T-cell (primary cell): Measurements from ENCODE around the gene POLD1. TPM values are rescaled to one million over a fixed set of nuclear protein-coding genes. Genes with fewer than 3 reads are reported as not detected.

ENCODE experiments used
- ATAC-seq, 4 experiments: fragments of 200-7000 bp in 3 of 4; fragments of 150-1000 bp in 1 of 4; cut with Tn5 transposase; replicated peaks in 1 of 4; 1 replicate in 3 of 4; 2 replicates in 1 of 4; pipeline ENCODE4 v1.10.0; 2021; ENCODE audit warnings: moderate library complexity in 3 of 4, mild to moderate bottlenecking in 2 of 4, moderate number of reproducible peaks in 1 of 4
- CTCF ChIA-PET, 2 donors: fragments of 300-600 bp; sonication (Branson Sonifier 250); formaldehyde crosslinking; loops; one replicate each; lab custom pipeline; 2022; ENCODE audit warnings: antibody characterized with exemption in 2 of 2; lab: Charles Lee
- POLR2A ChIA-PET, 2 donors: fragments of 300-600 bp; sonication (Branson Sonifier 250); formaldehyde crosslinking; loops; one replicate each; lab custom pipeline; 2022; ENCODE audit warnings: antibody characterized with exemption in 2 of 2; lab: Charles Lee
- DNase-seq, 35 experiments: peaks; one replicate each; pipeline versions ENCODE4 v3.0.0 to v3.0.0-alpha.2; 2013 to 2023
- H3K27ac ChIP-seq: one replicate; pipeline ENCODE4 v1.5.1; 2013; ENCODE audit warnings: low read length
- H3K27me3 ChIP-seq, 2 experiments: replicated peaks in 1 of 2; 1 replicate in 1 of 2; 2 replicates in 1 of 2; pipeline versions ENCODE4 v1.6.1 to v1.7.0; 2013; ENCODE audit warnings: low read length in 1 of 2, mixed read lengths in 1 of 2; ENCODE audit not compliant: control insufficient read depth in 2 of 2, insufficient read depth in 2 of 2; ENCODE audit errors: extremely low read depth in 1 of 2
- H3K36me3 ChIP-seq, 2 donors: 1 replicate in 1 of 2; 2 replicates in 1 of 2; pipeline versions ENCODE4 v1.6.1 to v1.7.0; 2013; ENCODE audit warnings: low read length in 1 of 2; ENCODE audit not compliant: control insufficient read depth in 2 of 2, insufficient read depth in 1 of 2; ENCODE audit errors: extremely low read depth in 1 of 2
- H3K4me1 ChIP-seq, 2 experiments: 1 replicate in 1 of 2; 2 replicates in 1 of 2; pipeline versions ENCODE4 v1.6.1 to v1.7.0; 2013; ENCODE audit warnings: low read length in 2 of 2, mixed read lengths in 1 of 2; ENCODE audit not compliant: insufficient read depth in 2 of 2, control insufficient read depth in 1 of 2; ENCODE audit errors: extremely low read depth in 1 of 2
- H3K4me3 ChIP-seq, 2 donors: 1 replicate in 1 of 2; 2 replicates in 1 of 2; pipeline versions ENCODE4 v1.5.1 to v1.7.0; 2013; ENCODE audit warnings: mild to moderate bottlenecking in 2 of 2, low read length in 1 of 2, moderate library complexity in 1 of 2; ENCODE audit not compliant: control insufficient read depth in 1 of 2; ENCODE audit errors: extremely low read depth in 1 of 2
- H3K9me3 ChIP-seq: 2 replicates; pipeline ENCODE4 v1.7.0; 2013
- H3K27ac Mint-ChIP-seq, 2 donors: one replicate each; pipeline ENCODE4 v1.8.0; 2020 to 2021; ENCODE audit warnings: mild to moderate bottlenecking in 2 of 2, mixed read lengths in 2 of 2
- H3K27me3 Mint-ChIP-seq, 2 donors: one replicate each; pipeline ENCODE4 v1.8.0; 2021 to 2022; ENCODE audit warnings: mixed read lengths in 2 of 2
- H3K36me3 Mint-ChIP-seq: one replicate; pipeline ENCODE4 v1.8.0; 2021; ENCODE audit warnings: mixed read lengths
- H3K4me1 Mint-ChIP-seq, 3 donors: one replicate each; pipeline ENCODE4 v1.8.0; 2020 to 2022; ENCODE audit warnings: mixed read lengths in 3 of 3, mild to moderate bottlenecking in 1 of 3
- H3K4me3 Mint-ChIP-seq, 3 donors: one replicate each; pipeline ENCODE4 v1.8.0; 2020 to 2022; ENCODE audit warnings: mild to moderate bottlenecking in 3 of 3, mixed read lengths in 3 of 3, moderate library complexity in 3 of 3
- H3K9me3 Mint-ChIP-seq, 3 donors: one replicate each; pipeline ENCODE4 v1.8.0; 2020 to 2022; ENCODE audit warnings: mixed read lengths in 3 of 3
- WGBS: methylation state at CpG from one replicate; pipeline ENCODE4 v1.1.5; 2013; ENCODE audit warnings: missing lambda C conversion rate; ENCODE audit not compliant: insufficient coverage; 5-methylcytosine and 5-hydroxymethylcytosine counted together
- total RNA-seq, 35 experiments: library from RNA in 6 of 35; stranded (reverse) in 6 of 35; fragments of 120-200 nt in 1 of 35; gene quantifications; one replicate each; pipeline versions ENCODE4 v1.2.1 to v1.2.4 and lab custom pipeline; 2013 to 2026

Gene POLD1
- total RNA-seq, 5 donors from 2014 or later (not counting 1 experiment from before 2014, with no cell fraction given), result 32.9 to 67.1 (median 54.0) TPM

GRCh38 chr19:50427318-50427925, 43.3 kb downstream of the POLD1 start:
- Mint-ChIP-seq H3K4me3 (peak overlapping the region in 2 of 3 donors; percentile 3 to 60), H3K27ac (no peak overlapping the region), H3K36me3 (no peaks in the 10 kb centered on the region), H3K4me1 (peaks cover 10 to 18% (median 15%) of the 10 kb centered on the region in 3 donors), H3K27me3 (peaks cover 0 to 4% of the 10 kb centered on the region in 2 donors), H3K9me3 (no peaks in the 10 kb centered on the region)
- POLR2A ChIA-PET, result interaction anchor here in 1 of 2 donors (0.6 kb wide), 1 partner anchor 63 kb away, joined by 3 read pairs; no protein-coding TSS in a partner anchor
- H3K36me3 ChIP-seq, result no peaks in the 10 kb centered on the region
- H3K9me3 ChIP-seq, result no peaks in the 10 kb centered on the region
- H3K4me3 ChIP-seq, result peak overlapping the region in 1 of 2 donors; percentile 37
- CTCF ChIA-PET, result interaction anchor here in 1 of 2 donors (0.6 kb wide), 1 partner anchor 46 kb away, joined by 3 read pairs; no protein-coding TSS in a partner anchor
- peaks cover 0 to 24% of the 10 kb centered on the region in 2 experiments for H3K4me1 ChIP-seq
- 96% methylated on average over 8 of the region's 26 CpGs for WGBS
- DNase-seq, result no peak
- H3K27me3 ChIP-seq, result peaks cover 0 to 63% of the 10 kb centered on the region in 2 experiments
- ATAC-seq, result no peak
- H3K27ac ChIP-seq, result no peak overlapping the region

DNA sequence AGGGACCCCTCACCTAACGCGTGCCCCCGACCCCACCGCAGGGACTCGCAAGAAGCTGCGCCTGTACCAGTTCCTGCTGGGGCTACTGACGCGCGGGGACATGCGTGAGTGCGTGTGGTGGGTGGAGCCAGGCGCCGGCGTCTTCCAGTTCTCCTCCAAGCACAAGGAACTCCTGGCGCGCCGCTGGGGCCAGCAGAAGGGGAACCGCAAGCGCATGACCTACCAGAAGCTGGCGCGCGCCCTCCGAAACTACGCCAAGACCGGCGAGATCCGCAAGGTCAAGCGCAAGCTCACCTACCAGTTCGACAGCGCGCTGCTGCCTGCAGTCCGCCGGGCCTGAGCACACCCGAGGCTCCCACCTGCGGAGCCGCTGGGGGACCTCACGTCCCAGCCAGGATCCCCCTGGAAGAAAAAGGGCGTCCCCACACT, 43.9 kb downstream of the POLD1 start:
- H3K9me3 ChIP-seq, result no peaks in the 10 kb centered on the region
- Mint-ChIP-seq H3K4me3 (peak overlapping the region; percentile 60 to 67 (median 65)), H3K36me3 (no peaks in the 10 kb centered on the region), H3K27me3 (peaks cover 2 to 6% of the 10 kb centered on the region in 2 donors), H3K9me3 (no peaks in the 10 kb centered on the region), H3K4me1 (peaks cover 10 to 20% (median 15%) of the 10 kb centered on the region in 3 donors), H3K27ac (no peak overlapping the region)
- ATAC-seq, result peak in 1 of 4 experiments; percentile 38
- H3K4me1 ChIP-seq, result peaks cover 0 to 29% of the 10 kb centered on the region in 2 experiments
- no peaks in the 10 kb centered on the region for H3K36me3 ChIP-seq
- H3K27ac ChIP-seq, result no peak overlapping the region
- H3K4me3 ChIP-seq, result peak overlapping the region; percentile 37 to 57
- POLR2A ChIA-PET, result no interaction called here
- H3K27me3 ChIP-seq, result peaks cover 0 to 63% of the 10 kb centered on the region in 2 experiments
- peak in 33 of 35 experiments; percentile 15 to 70 (median 37) for DNase-seq
- 13% methylated on average over 36 of the region's 38 CpGs for WGBS
- CTCF ChIA-PET, result interaction anchor here in 1 of 2 donors (0.5 kb wide), 1 partner anchor 128 kb away, joined by 9 read pairs; no protein-coding TSS in a partner anchor

DNA sequence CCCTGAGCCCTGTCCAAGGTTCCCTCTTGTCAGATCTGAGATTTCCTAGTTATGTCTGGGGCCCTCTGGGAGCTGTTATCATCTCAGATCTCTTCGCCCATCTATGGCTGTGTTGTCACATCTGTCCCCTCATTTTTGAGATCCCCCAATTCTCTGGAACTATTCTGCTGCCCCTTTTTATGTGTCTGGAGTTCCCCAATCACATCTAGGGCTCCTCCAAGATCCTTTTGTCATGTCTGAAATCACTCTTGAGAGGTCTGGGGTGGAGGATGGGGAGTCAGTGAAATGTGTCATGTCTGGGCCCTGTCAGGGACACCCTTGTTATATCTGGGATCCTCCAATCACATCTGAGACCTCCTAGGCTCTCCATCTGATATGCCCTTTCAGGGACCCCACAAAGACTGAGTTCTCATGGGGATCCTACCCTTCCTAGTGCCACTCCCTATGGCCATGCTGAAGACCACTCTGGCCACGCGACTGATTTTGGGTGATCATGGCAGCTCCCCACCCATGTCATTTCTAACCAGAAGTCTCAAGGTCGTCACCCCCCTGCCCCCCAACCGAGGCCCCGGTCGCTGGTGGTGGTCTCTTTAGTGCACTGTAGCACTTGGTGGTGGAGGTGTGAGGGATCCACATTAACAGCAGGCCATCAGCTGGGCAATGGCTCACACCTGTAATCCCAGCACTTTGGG, 44.8 kb downstream of the POLD1 start:
- H3K27ac ChIP-seq, result no peak overlapping the region
- ChIA-PET CTCF (interaction anchor here in 1 of 2 donors (0.5 kb wide), 1 partner anchor 127 kb away, joined by 9 read pairs; no protein-coding TSS in a partner anchor), POLR2A (no interaction called here)
- WGBS, result 80% methylated on average over 1 of the region's 7 CpGs
- ATAC-seq (no peak), DNase-seq (no peak)
- Mint-ChIP-seq H3K4me1 (peaks cover 10 to 23% (median 15%) of the 10 kb centered on the region in 3 donors), H3K27ac (peak overlapping the region in 1 of 2 donors; percentile 58), H3K4me3 (peak overlapping the region; percentile 36 to 60 (median 42)), H3K9me3 (no peaks in the 10 kb centered on the region), H3K36me3 (no peaks in the 10 kb centered on the region), H3K27me3 (peaks cover 5 to 11% of the 10 kb centered on the region in 2 donors)
- no peak overlapping the region for H3K4me3 ChIP-seq
- H3K27me3 ChIP-seq, result peaks cover 0 to 59% of the 10 kb centered on the region in 2 experiments
- no peaks in the 10 kb centered on the region for H3K36me3 ChIP-seq
- peaks cover 0 to 29% of the 10 kb centered on the region in 2 experiments for H3K4me1 ChIP-seq
- no peaks in the 10 kb centered on the region for H3K9me3 ChIP-seq

GRCh38 chr19:50430888-50431342, 46.8 kb downstream of the POLD1 start:
- Histone ChIP-seq H3K27me3 (peaks cover 0 to 65% of the 10 kb centered on the region in 2 experiments), H3K4me3 (peak overlapping the region; percentile 62 to 67), H3K9me3 (no peaks in the 10 kb centered on the region), H3K4me1 (peaks cover 0 to 29% of the 10 kb centered on the region in 2 experiments), H3K36me3 (no peaks in the 10 kb centered on the region), H3K27ac (no peak overlapping the region)
- Mint-ChIP-seq H3K27me3 (peaks cover 5 to 12% of the 10 kb centered on the region in 2 donors), H3K27ac (peak overlapping the region in 1 of 2 donors; percentile 34), H3K9me3 (no peaks in the 10 kb centered on the region), H3K4me1 (peaks cover 10 to 27% (median 15%) of the 10 kb centered on the region in 3 donors), H3K4me3 (peak overlapping the region; percentile 79 to 87 (median 85)), H3K36me3 (no peaks in the 10 kb centered on the region)
- WGBS, result no CpG with 5 or more reads among the region's 13 CpGs
- no peak for ATAC-seq
- DNase-seq, result peak in 1 of 35 experiments; percentile 15
- POLR2A ChIA-PET, result no interaction called here
- CTCF ChIA-PET, result no interaction called here

GRCh38 chr19:50431343-50432220, 47.4 kb downstream of the POLD1 start:
- Histone ChIP-seq H3K4me3 (peak overlapping the region; percentile 62 to 67), H3K9me3 (no peaks in the 10 kb centered on the region), H3K4me1 (peaks cover 0 to 29% of the 10 kb centered on the region in 2 experiments), H3K36me3 (no peaks in the 10 kb centered on the region), H3K27ac (peak overlapping the region; percentile 30), H3K27me3 (peaks cover 0 to 69% of the 10 kb centered on the region in 2 experiments)
- H3K27ac Mint-ChIP-seq, result peak overlapping the region; percentile 43 to 68
- CTCF ChIA-PET, result no interaction called here
- ATAC-seq (peak; percentile 93 to 96 (median 95)), DNase-seq (peak; percentile 51 to 94 (median 80))
- H3K9me3 Mint-ChIP-seq, result no peaks in the 10 kb centered on the region
- 2% methylated on average over 26 of the region's 54 CpGs for WGBS
- no peaks in the 10 kb centered on the region for H3K36me3 Mint-ChIP-seq
- H3K27me3 Mint-ChIP-seq, result peaks cover 5 to 15% of the 10 kb centered on the region in 2 donors
- H3K4me1 Mint-ChIP-seq, result peaks cover 10 to 27% (median 15%) of the 10 kb centered on the region in 3 donors
- POLR2A ChIA-PET, result no interaction called here
- peak overlapping the region; percentile 79 to 87 (median 85) for H3K4me3 Mint-ChIP-seq
